Nephron (organoid): ENCODE measurements around the gene KAT2B.
A peak's percentile ranks its signal among the peaks of the same experiment; 100 is the strongest.

Experiments
- H3K27ac Mint-ChIP-seq, 3 experiments: 2 replicates each; pipeline ENCODE4 v1.8.0; 2020; ENCODE audit warnings: mixed read lengths in 3 of 3, mild to moderate bottlenecking in 2 of 3, moderate library complexity in 1 of 3
- H3K27me3 Mint-ChIP-seq: 2 replicates; pipeline ENCODE4 v1.8.0; 2021; ENCODE audit warnings: low read depth, mild to moderate bottlenecking, moderate library complexity, mixed read lengths
- H3K36me3 Mint-ChIP-seq: 2 replicates; pipeline ENCODE4 v1.8.0; 2020; ENCODE audit warnings: low read depth, mixed read lengths
- H3K4me1 Mint-ChIP-seq: 2 replicates; pipeline ENCODE4 v1.8.0; 2020; ENCODE audit warnings: mixed read lengths
- H3K4me3 Mint-ChIP-seq, 3 experiments: 2 replicates each; pipeline ENCODE4 v1.8.0; 2020; ENCODE audit warnings: mild to moderate bottlenecking in 3 of 3, mixed read lengths in 3 of 3, moderate library complexity in 2 of 3
- H3K9me3 Mint-ChIP-seq: 2 replicates; pipeline ENCODE4 v1.8.0; 2020; ENCODE audit warnings: mixed read lengths
- TF ChIP-seq, protein P1 (sequence below), 3 experiments: fragments of 200-600 bp; sonication (generic); IDR thresholded peaks; one replicate each; pipeline ENCODE4 v1.5.0; 2021; ENCODE audit warnings: antibody characterized with exemption in 3 of 3; ENCODE audit not compliant: unreplicated experiment in 3 of 3

KAT2B gene

DNA sequence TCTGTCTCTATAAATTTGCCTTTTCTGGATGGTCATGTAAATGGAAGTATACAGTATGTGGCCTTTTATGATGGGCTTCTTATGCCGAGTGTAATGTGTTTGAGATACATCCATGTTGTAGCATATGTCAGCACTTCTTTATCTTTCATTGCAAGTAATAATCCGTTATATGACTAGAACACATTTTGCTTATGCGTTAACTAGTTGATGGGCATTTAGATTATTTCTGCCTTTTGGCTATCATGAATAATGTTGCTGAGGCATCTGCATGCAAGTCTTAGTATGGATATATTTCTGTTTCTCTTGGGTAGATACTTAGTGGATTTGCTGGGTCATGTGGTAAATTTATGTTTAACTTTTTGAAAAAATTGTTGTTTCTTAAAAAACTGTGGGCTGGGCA is 19.7 kb downstream of the KAT2B start:
- Mint-ChIP-seq H3K4me1 (peaks cover 2% of the 10 kb centered on the region), H3K27me3 (no peaks in the 10 kb centered on the region), H3K27ac (no peak overlapping the region), H3K4me3 (no peak overlapping the region), H3K36me3 (peaks cover 3% of the 10 kb centered on the region), H3K9me3 (no peaks in the 10 kb centered on the region)
- TF ChIP-seq, protein P1, sequence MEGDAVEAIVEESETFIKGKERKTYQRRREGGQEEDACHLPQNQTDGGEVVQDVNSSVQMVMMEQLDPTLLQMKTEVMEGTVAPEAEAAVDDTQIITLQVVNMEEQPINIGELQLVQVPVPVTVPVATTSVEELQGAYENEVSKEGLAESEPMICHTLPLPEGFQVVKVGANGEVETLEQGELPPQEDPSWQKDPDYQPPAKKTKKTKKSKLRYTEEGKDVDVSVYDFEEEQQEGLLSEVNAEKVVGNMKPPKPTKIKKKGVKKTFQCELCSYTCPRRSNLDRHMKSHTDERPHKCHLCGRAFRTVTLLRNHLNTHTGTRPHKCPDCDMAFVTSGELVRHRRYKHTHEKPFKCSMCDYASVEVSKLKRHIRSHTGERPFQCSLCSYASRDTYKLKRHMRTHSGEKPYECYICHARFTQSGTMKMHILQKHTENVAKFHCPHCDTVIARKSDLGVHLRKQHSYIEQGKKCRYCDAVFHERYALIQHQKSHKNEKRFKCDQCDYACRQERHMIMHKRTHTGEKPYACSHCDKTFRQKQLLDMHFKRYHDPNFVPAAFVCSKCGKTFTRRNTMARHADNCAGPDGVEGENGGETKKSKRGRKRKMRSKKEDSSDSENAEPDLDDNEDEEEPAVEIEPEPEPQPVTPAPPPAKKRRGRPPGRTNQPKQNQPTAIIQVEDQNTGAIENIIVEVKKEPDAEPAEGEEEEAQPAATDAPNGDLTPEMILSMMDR (IDR thresholded peaks at IDR 0.05; ENCODE audit: unreplicated experiment in 3 of 3) = no peak

DNA sequence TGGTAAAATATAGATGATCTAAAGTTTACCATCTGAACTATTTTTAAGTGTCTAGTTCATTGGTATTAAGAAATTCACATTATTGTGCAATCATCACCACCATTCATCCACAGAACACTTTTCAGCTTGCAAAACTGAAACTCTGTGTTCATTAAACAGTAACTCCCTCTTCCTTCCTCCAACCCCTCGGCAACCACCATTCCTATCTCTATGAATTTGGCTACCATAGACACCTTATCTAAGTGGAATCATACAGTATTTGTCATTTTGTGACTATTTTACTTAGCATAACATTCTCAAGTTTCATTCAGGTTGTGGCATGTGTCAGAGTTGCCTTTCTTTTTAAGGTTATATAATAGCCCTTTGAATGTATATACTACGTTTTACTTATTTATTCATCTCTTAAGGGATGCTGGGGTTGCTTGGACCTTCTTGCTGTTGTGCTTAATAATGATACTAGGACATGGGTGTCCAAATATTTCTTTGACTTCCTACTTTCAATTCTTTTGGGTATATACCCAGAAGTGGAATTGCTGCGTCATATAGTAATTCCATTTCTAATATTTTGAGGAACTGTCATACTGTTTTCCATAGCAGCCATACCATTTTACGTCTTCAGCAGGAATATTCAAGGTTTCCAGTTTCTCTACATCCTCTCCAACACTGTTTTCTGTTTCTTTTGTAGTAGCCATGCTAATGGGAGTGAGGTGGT is 20.9 kb downstream of the KAT2B start:
- Mint-ChIP-seq H3K9me3 (no peaks in the 10 kb centered on the region), H3K27ac (peak overlapping the region in 1 of 3 experiments; percentile 0), H3K36me3 (peaks cover 3% of the 10 kb centered on the region), H3K27me3 (no peaks in the 10 kb centered on the region), H3K4me1 (peaks cover 6% of the 10 kb centered on the region), H3K4me3 (no peak overlapping the region)
- TF ChIP-seq, protein P1 (IDR thresholded peaks at IDR 0.05; ENCODE audit: unreplicated experiment in 3 of 3) = no peak

DNA sequence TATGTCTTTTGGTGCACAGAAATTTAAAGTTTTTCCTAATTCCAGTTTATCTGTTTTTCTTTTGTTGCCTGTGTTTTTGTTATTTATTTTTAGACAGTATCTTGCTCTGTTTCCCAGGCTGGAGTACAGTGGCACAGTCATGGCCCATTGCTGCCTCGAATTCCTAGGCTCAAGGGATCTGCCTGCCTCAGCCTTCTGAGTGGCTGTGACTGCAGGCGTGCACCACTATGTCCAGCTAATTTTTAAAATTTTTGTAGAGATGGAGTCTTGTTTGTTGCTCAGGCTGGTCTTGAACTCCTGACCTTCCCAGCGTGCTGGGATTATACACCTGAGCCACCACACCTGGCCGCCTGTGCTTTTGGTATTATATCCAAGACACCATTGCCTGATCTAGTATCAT is 22.8 kb downstream of the KAT2B start:
- H3K27ac Mint-ChIP-seq = no peak overlapping the region
- H3K27me3 Mint-ChIP-seq = no peaks in the 10 kb centered on the region
- H3K4me1 Mint-ChIP-seq = peaks cover 14% of the 10 kb centered on the region
- no peaks in the 10 kb centered on the region for H3K9me3 Mint-ChIP-seq
- no peak overlapping the region for H3K4me3 Mint-ChIP-seq
- TF ChIP-seq, protein P1 (IDR thresholded peaks at IDR 0.05; ENCODE audit: unreplicated experiment in 3 of 3) = no peak
- H3K36me3 Mint-ChIP-seq = peaks cover 3% of the 10 kb centered on the region

DNA sequence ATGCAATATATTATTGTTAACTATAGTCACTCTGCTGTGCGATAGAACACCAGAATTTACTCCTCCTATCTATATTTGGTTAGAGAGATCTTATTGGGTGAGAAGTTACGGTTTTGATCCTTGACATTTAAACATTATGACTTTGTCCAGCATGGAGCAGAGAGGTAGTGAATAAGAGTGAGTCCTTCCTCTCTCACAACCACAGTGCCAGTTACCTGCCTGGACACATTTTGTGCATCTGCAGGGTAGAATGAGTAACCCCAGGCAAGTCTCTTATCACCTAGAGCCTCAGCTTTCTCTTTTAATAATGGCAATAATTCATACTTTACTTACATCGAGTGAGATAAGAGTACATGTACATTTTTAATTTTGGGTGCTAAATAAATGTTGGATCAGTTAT is 24.1 kb downstream of the KAT2B start:
- Mint-ChIP-seq H3K4me1 (peaks cover 27% of the 10 kb centered on the region), H3K27me3 (no peaks in the 10 kb centered on the region), H3K36me3 (peaks cover 3% of the 10 kb centered on the region), H3K9me3 (no peaks in the 10 kb centered on the region), H3K4me3 (no peak overlapping the region), H3K27ac (peak overlapping the region in 1 of 3 experiments; percentile 9)
- TF ChIP-seq, protein P1 (IDR thresholded peaks at IDR 0.05; ENCODE audit: unreplicated experiment in 3 of 3) = no peak

DNA sequence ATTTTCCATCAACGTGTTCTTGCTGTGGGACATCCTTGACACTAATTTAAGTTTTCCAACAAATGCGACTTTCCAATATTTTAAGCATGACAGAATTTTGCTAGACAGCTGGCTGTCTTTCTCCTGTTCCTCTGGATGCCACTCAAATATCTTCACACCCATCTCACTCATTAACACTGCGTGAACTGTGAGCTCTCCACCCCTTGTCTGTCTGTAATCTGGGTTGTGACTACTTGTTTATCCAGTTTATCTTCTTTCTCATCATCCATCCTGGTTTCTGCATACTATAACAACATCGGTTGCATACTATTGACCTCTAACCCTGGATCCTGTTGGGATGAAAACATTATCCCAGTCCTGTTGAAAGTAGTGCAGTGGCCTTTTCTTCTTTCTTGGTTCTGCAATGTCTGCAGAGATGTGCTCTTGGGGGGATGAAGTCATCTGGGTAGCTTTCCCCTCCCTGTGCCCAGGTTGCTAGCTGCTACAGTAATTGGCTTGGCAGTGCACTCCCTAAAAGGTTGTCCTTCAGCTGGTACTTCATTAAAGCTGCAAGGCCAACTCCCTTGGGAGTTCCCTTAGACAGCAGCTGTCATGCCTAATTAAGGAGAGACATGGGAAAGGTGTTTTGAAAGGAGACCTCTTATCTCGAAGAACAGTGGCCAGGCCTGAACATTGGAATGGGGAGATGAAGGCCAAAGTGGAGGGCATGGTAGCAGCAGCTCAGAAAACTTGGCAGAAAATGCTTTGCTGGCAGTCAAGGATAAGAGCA is 24.7 kb downstream of the KAT2B start:
- H3K27me3 Mint-ChIP-seq = no peaks in the 10 kb centered on the region
- peaks cover 27% of the 10 kb centered on the region for H3K4me1 Mint-ChIP-seq
- H3K36me3 Mint-ChIP-seq = no peaks in the 10 kb centered on the region
- H3K27ac Mint-ChIP-seq = peak overlapping the region in 2 of 3 experiments; percentile 73 to 89
- H3K9me3 Mint-ChIP-seq = no peaks in the 10 kb centered on the region
- TF ChIP-seq, protein P1 (IDR thresholded peaks at IDR 0.05; ENCODE audit: unreplicated experiment in 3 of 3) = no peak
- H3K4me3 Mint-ChIP-seq = peak overlapping the region in 1 of 3 experiments; percentile 2
